HCT116 (cell line): ENCODE data around the gene PRRX1. TPM values are rescaled to one million over a fixed set of nuclear protein-coding genes. Genes with fewer than 3 reads are reported as not detected.

Experiments used
- ATAC-seq: fragments of 200-7000 bp; cut with Tn5 transposase; 2 replicates; pipeline ENCODE4 v1.9.1; 2020; ENCODE audit warnings: mild to moderate bottlenecking, moderate library complexity
- BruUV-seq: library from RNA; stranded (reverse); fragments of 400-500 nt; replicated peaks from 2 replicates; lab custom pipeline; 2021; lab: Mats Ljungman, UMichigan
- CTCF ChIA-PET: fragments of 300-600 bp; sonication (Branson Sonifier 250); formaldehyde crosslinking; loops from one replicate; lab custom pipeline; 2021; ENCODE audit warnings: antibody characterized with exemption; lab: Charles Lee
- POLR2A ChIA-PET: fragments of 300-600, 350-600 bp; sonication (Branson Sonifier 250); formaldehyde crosslinking; loops from one replicate; lab custom pipeline; 2021; ENCODE audit warnings: antibody characterized with exemption; lab: Charles Lee
- RAD21 ChIA-PET, 2 experiments: fragments of 300-600 bp; sonication (Branson Sonifier 250); formaldehyde crosslinking; loops; one replicate each; lab custom pipeline; 2023; ENCODE audit warnings: low total read pairs in 2 of 2; ENCODE audit not compliant: uncharacterized antibody in 2 of 2, unreplicated experiment in 2 of 2, low non-redundant PET in 1 of 2; lab: Charles Lee
- DNase-seq: peaks from one replicate; pipeline ENCODE4 v3.0.0-alpha.2; 2010; ENCODE audit warnings: low read depth, low spot score
- H2AFZ ChIP-seq: fragments of 200-600 bp; shearing (Covaris generic), sonication (generic); 2 replicates; pipeline ENCODE4 v1.6.1; 2017; ENCODE audit warnings: low read depth, mixed run types, mixed read lengths, antibody characterized with exemption, low read length; ENCODE audit not compliant: poor library complexity, severe bottlenecking
- H3K27ac ChIP-seq: 2 replicates; pipeline ENCODE4 v1.5.1; 2012; ENCODE audit warnings: low read depth, low read length
- H3K27me3 ChIP-seq: fragments of 200-600 bp; sonication (generic); 2 replicates; pipeline ENCODE4 v1.6.1; 2016; ENCODE audit warnings: mixed run types, low read length, mixed read lengths; ENCODE audit not compliant: insufficient read depth
- H3K36me3 ChIP-seq, 2 experiments: fragments of 200-500 bp in 1 of 2; fragments of 200-600 bp in 1 of 2; sonication (Bioruptor generic) in 1 of 2; sonication (generic) in 1 of 2; 2 replicates each; pipeline versions ENCODE4 v1.5.1 to v1.6.1; 2014 to 2016; ENCODE audit warnings: low read length in 2 of 2, inconsistent platforms in 1 of 2, mixed read lengths in 1 of 2, mixed run types in 1 of 2; ENCODE audit not compliant: insufficient read depth in 2 of 2, control insufficient read depth in 1 of 2
- H3K4me1 ChIP-seq, 2 experiments: fragments of 200-600 bp in 1 of 2; sonication (generic) in 1 of 2; 2 replicates each; pipeline versions ENCODE4 v1.5.1 to v1.6.1; 2012 to 2017; ENCODE audit warnings: low read length in 2 of 2, inconsistent platforms in 1 of 2, mild to moderate bottlenecking in 1 of 2, mixed read lengths in 1 of 2, mixed run types in 1 of 2, moderate library complexity in 1 of 2; ENCODE audit not compliant: insufficient read depth in 2 of 2, control insufficient read depth in 1 of 2
- H3K4me2 ChIP-seq: fragments of 200-600 bp; sonication (generic); 2 replicates; pipeline ENCODE4 v1.6.1; 2017; ENCODE audit warnings: mixed run types, low read length, mixed read lengths
- H3K4me3 ChIP-seq, 2 experiments: fragments of 200-600 bp in 1 of 2; sonication (generic) in 1 of 2; replicated peaks in 1 of 2; 2 replicates each; pipeline ENCODE4 v1.5.1; 2011 to 2016; ENCODE audit warnings: low read length in 2 of 2, control low read depth in 1 of 2, low read depth in 1 of 2, mild to moderate bottlenecking in 1 of 2, mixed read lengths in 1 of 2, mixed run types in 1 of 2
- H3K79me2 ChIP-seq: fragments of 200-600 bp; sonication (generic); 2 replicates; pipeline ENCODE4 v1.6.1; 2017; ENCODE audit warnings: mild to moderate bottlenecking, mixed run types, low read length, moderate library complexity, mixed read lengths; ENCODE audit not compliant: insufficient read depth
- H3K9ac ChIP-seq: fragments of 200-600 bp; sonication (generic); 2 replicates; pipeline ENCODE4 v1.6.1; 2016; ENCODE audit warnings: low read length, mixed read lengths
- H3K9me2 ChIP-seq: fragments of 200-600 bp; sonication (generic), shearing (Covaris generic); 2 replicates; pipeline ENCODE4 v1.6.1; 2017; ENCODE audit warnings: mixed run types, mild to moderate bottlenecking, moderate library complexity; ENCODE audit not compliant: insufficient read depth
- H3K9me3 ChIP-seq, 2 experiments: fragments of 200-500 bp in 1 of 2; fragments of 200-600 bp in 1 of 2; sonication (Bioruptor generic) in 1 of 2; sonication (generic) in 1 of 2; 2 replicates each; pipeline ENCODE4 v1.6.1; 2014 to 2017; ENCODE audit warnings: low read length in 2 of 2, mixed read lengths in 2 of 2, inconsistent platforms in 1 of 2, low read depth in 1 of 2, mild to moderate bottlenecking in 1 of 2, mixed run types in 1 of 2, moderate library complexity in 1 of 2; ENCODE audit not compliant: control insufficient read depth in 1 of 2, insufficient read depth in 1 of 2
- H4K20me1 ChIP-seq: fragments of 200-600 bp; sonication (generic), shearing (Covaris generic); 2 replicates; pipeline ENCODE4 v1.6.1; 2017; ENCODE audit warnings: mixed run types, mild to moderate bottlenecking, moderate library complexity; ENCODE audit not compliant: insufficient read depth
- CTCF ChIP-seq, 3 experiments: fragments of 200-600 bp in 1 of 3; sonication (generic) in 1 of 3; IDR thresholded peaks in 2 of 3; conservative IDR thresholded peaks in 1 of 3; 2 replicates each; pipeline ENCODE4 v1.5.1; 2012 to 2017; ENCODE audit warnings: low read depth in 2 of 3, low read length in 2 of 3, antibody characterized with exemption in 1 of 3, borderline replicate concordance in 1 of 3, control low read depth in 1 of 3, mild to moderate bottlenecking in 1 of 3, mixed read lengths in 1 of 3, mixed run types in 1 of 3, moderate library complexity in 1 of 3; ENCODE audit not compliant: insufficient read depth in 1 of 3
- EZH2phosphoT487 ChIP-seq: fragments of 200-600 bp; IDR thresholded peaks from 2 replicates; pipeline ENCODE4 v1.6.1; 2018; ENCODE audit warnings: antibody characterized with exemption, borderline replicate concordance
- REST ChIP-seq: IDR thresholded peaks from 2 replicates; pipeline ENCODE4 v1.6.1; 2012; ENCODE audit warnings: low read depth
- ZFX ChIP-seq: fragments of 450-650 bp; IDR thresholded peaks from 2 replicates; pipeline ENCODE4 v1.6.1; 2017
- intact Hi-C: fragments of 100-400 bp; cut with micrococcal nuclease; formaldehyde crosslinking; loops from 2 replicates; pipeline ENCODE4 v1.10.0; 2022
- total RNA-seq: library from RNA; stranded (reverse); gene quantifications from one replicate; pipeline ENCODE4 v1.2.1, GENCODE V29; 2021; ENCODE audit not compliant: unreplicated experiment

Gene PRRX1
- total RNA-seq, 1 experiment from 2014 or later: 0.37 TPM

DNA sequence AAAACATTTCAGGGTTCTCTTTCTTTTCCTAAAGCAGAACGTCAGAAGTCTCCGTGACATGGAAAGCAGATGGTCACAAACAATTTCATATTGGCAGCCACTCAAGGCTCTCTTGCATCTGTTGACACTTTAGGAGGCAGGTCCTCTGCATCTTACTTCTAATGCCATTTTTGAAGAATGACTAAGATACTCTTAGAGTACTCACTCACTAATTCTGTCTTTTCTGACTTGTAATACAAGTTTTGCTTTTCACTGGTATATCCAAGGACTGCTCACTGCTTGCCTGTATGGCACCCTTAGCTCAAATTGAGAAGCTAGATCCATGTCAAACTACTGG is 68.3 kb downstream of the PRRX1 start:
- no peaks in the 10 kb centered on the region for H3K4me1 ChIP-seq
- H3K36me3 ChIP-seq: no peaks in the 10 kb centered on the region
- BruUV-seq: no TSS peak
- H3K27ac ChIP-seq: no peak overlapping the region
- ChIA-PET POLR2A (no interaction called here), CTCF (interaction anchor here (0.6 kb wide), 1 partner anchor 274 kb away, joined by 3 read pairs; no protein-coding TSS in a partner anchor), RAD21 (no interaction called here)
- DNase-seq (no peak), ATAC-seq (no peak)
- H4K20me1 ChIP-seq: no peaks in the 10 kb centered on the region
- no peak overlapping the region for H3K4me2 ChIP-seq
- no peak overlapping the region for H2AFZ ChIP-seq
- H3K9me3 ChIP-seq: no peaks in the 10 kb centered on the region
- H3K27me3 ChIP-seq: no peaks in the 10 kb centered on the region
- H3K79me2 ChIP-seq: no peaks in the 10 kb centered on the region
- TF ChIP-seq CTCF (IDR thresholded peaks at IDR 0.05 in 2 of 3, conservative IDR thresholded peaks at IDR 0.05 in 1 of 3; ENCODE audit: borderline replicate concordance in 1 of 3, insufficient read depth in 1 of 3, low read depth in 2 of 3, low read length in 2 of 3) (no peak), REST (no peak), ZFX (no peak), EZH2phosphoT487 (no peak)
- no peak overlapping the region for H3K9ac ChIP-seq
- H3K4me3 ChIP-seq: no peak overlapping the region
- intact Hi-C loops: no loop called here
- no peaks in the 10 kb centered on the region for H3K9me2 ChIP-seq
